Liver (tissue), 9 donors: Measurements from ENCODE around the gene EFR3B. TPM values are rescaled to one million over a fixed set of nuclear protein-coding genes. Genes with fewer than 3 reads are reported as not detected.

Experiments used
- DNase-seq: peaks from one replicate; pipeline ENCODE4 v3.0.0-alpha.2; 2017; ENCODE audit warnings: low spot score
- H3K27ac ChIP-seq, 2 donors: one replicate each; pipeline ENCODE4 v1.7.0; 2013; ENCODE audit warnings: inconsistent platforms in 2 of 2, low read length in 2 of 2, control low read depth in 1 of 2, low read depth in 1 of 2, mild to moderate bottlenecking in 1 of 2
- H3K27me3 ChIP-seq, 4 donors: one replicate each; pipeline versions ENCODE4 v1.6.1 to v1.7.0; 2013; ENCODE audit warnings: low read length in 3 of 4, inconsistent platforms in 1 of 4, mild to moderate bottlenecking in 1 of 4, moderate library complexity in 1 of 4; ENCODE audit not compliant: control insufficient read depth in 4 of 4, insufficient read depth in 4 of 4
- H3K36me3 ChIP-seq, 4 donors: one replicate each; pipeline versions ENCODE4 v1.6.1 to v1.7.0; 2013; ENCODE audit warnings: low read length in 3 of 4, mild to moderate bottlenecking in 3 of 4, low read depth in 1 of 4, moderate library complexity in 1 of 4; ENCODE audit not compliant: control insufficient read depth in 4 of 4, insufficient read depth in 3 of 4
- H3K4me1 ChIP-seq, 4 donors: one replicate each; pipeline versions ENCODE4 v1.6.1 to v1.7.0; 2013; ENCODE audit warnings: low read length in 3 of 4, mild to moderate bottlenecking in 3 of 4, moderate library complexity in 1 of 4; ENCODE audit not compliant: control insufficient read depth in 4 of 4, insufficient read depth in 4 of 4
- H3K4me3 ChIP-seq, 3 donors: one replicate each; pipeline versions ENCODE4 v1.6.1 to v1.7.0; 2013; ENCODE audit warnings: low read length in 3 of 3, control low read depth in 1 of 3, low read depth in 1 of 3, mild to moderate bottlenecking in 1 of 3
- H3K9ac ChIP-seq, 2 donors: one replicate each; pipeline ENCODE4 v1.7.0; 2013; ENCODE audit warnings: low read length in 2 of 2, mild to moderate bottlenecking in 2 of 2, moderate library complexity in 2 of 2, control low read depth in 1 of 2, low read depth in 1 of 2
- H3K9me3 ChIP-seq, 4 donors: one replicate each; pipeline versions ENCODE4 v1.6.1 to v1.7.0; 2013; ENCODE audit warnings: low read length in 3 of 4; ENCODE audit not compliant: control insufficient read depth in 4 of 4
- ATF3 ChIP-seq: IDR thresholded peaks from 2 replicates; pipeline ENCODE4 v1.6.1; 2016; ENCODE audit warnings: antibody characterized with exemption
- CTCF ChIP-seq: fragments of 150-350 bp; IDR thresholded peaks from 2 replicates; pipeline ENCODE4 v1.5.1; 2017; ENCODE audit warnings: improper control_type of control experiment, low read depth, low read length; ENCODE audit not compliant: missing input control
- EGR1 ChIP-seq, 2 donors: IDR thresholded peaks; 2 replicates each; pipeline ENCODE4 v1.6.1; 2016 to 2018; ENCODE audit warnings: antibody characterized with exemption in 2 of 2, low read depth in 2 of 2
- FOXA1 ChIP-seq: IDR thresholded peaks from 2 replicates; pipeline ENCODE4 v1.6.1; 2016; ENCODE audit warnings: antibody characterized with exemption
- FOXA2 ChIP-seq: IDR thresholded peaks from 2 replicates; pipeline ENCODE4 v1.6.1; 2016; ENCODE audit warnings: antibody characterized with exemption
- GABPA ChIP-seq, 2 donors: IDR thresholded peaks in 1 of 2; conservative IDR thresholded peaks in 1 of 2; 2 replicates each; pipeline ENCODE4 v1.6.1; 2016; ENCODE audit warnings: antibody characterized with exemption in 2 of 2, mild to moderate bottlenecking in 1 of 2, moderate library complexity in 1 of 2
- HNF4A ChIP-seq, 2 donors: conservative IDR thresholded peaks; 2 replicates each; pipeline ENCODE4 v1.6.1; 2016; ENCODE audit warnings: antibody characterized with exemption in 2 of 2, mild to moderate bottlenecking in 2 of 2
- HNF4G ChIP-seq: IDR thresholded peaks from 2 replicates; pipeline ENCODE4 v1.6.1; 2016; ENCODE audit warnings: antibody characterized with exemption
- JUND ChIP-seq, 2 donors: IDR thresholded peaks; 2 replicates each; pipeline ENCODE4 v1.6.1; 2016; ENCODE audit warnings: antibody characterized with exemption in 2 of 2
- MAX ChIP-seq: IDR thresholded peaks from 2 replicates; pipeline ENCODE4 v1.6.1; 2016; ENCODE audit warnings: antibody characterized with exemption
- NR2F2 ChIP-seq: IDR thresholded peaks from 2 replicates; pipeline ENCODE4 v1.6.1; 2016; ENCODE audit warnings: antibody characterized with exemption
- RAD21 ChIP-seq, 2 donors: IDR thresholded peaks; 2 replicates each; pipeline ENCODE4 v1.6.1; 2016; ENCODE audit warnings: antibody characterized with exemption in 2 of 2, mild to moderate bottlenecking in 2 of 2
- REST ChIP-seq: IDR thresholded peaks from 2 replicates; pipeline ENCODE4 v1.6.1; 2016; ENCODE audit warnings: antibody characterized with exemption, mild to moderate bottlenecking
- RXRA ChIP-seq, 2 donors: IDR thresholded peaks; 2 replicates each; pipeline ENCODE4 v1.6.1; 2017 to 2018; ENCODE audit warnings: antibody characterized with exemption in 2 of 2, mild to moderate bottlenecking in 1 of 2
- SP1 ChIP-seq: IDR thresholded peaks from 2 replicates; pipeline ENCODE4 v1.6.1; 2018; ENCODE audit warnings: antibody characterized with exemption, mild to moderate bottlenecking
- TAF1 ChIP-seq: conservative IDR thresholded peaks from 2 replicates; pipeline ENCODE4 v1.6.1; 2016; ENCODE audit warnings: antibody characterized with exemption, mild to moderate bottlenecking
- YY1 ChIP-seq: IDR thresholded peaks from 2 replicates; pipeline ENCODE4 v1.6.1; 2016; ENCODE audit warnings: antibody characterized with exemption, mild to moderate bottlenecking
- ZBTB33 ChIP-seq: IDR thresholded peaks from 2 replicates; pipeline ENCODE4 v1.6.1; 2016; ENCODE audit warnings: antibody characterized with exemption
- WGBS: extraction: QIAGEN DNeasy Blood & Tissue Kit; methylation state at CpG from one replicate; pipeline ENCODE4 v1.1.7; 2013; 5-methylcytosine and 5-hydroxymethylcytosine counted together
- polyA plus RNA-seq, 2 donors: library from polyadenylated mRNA; stranded (reverse) in 1 of 2; unstranded in 1 of 2; fragments of 200-250 nt in 1 of 2; fragments of >200 nt in 1 of 2; fragmentation: Nextera tagmentation in 1 of 2; extraction: Ambion mirVana in 1 of 2; gene quantifications; one replicate each; pipeline versions ENCODE4 v1.2.1 to v1.2.3, GENCODE V29; 2013 to 2015
- total RNA-seq, 2 donors: library from RNA; depleted of rRNA; stranded (reverse); fragments of >200 nt; gene quantifications; one replicate each; pipeline ENCODE4 v1.2.3, GENCODE V29; 2014
- donor health status: healthy.
- donor health status: healthy.
- donor health status: healthy.
- donor health status: healthy.
- donor health status: healthy.

EFR3B gene
- total and polyA plus RNA-seq, 4 donors: 0.05 to 0.33 (median 0.23) TPM

- Histone ChIP-seq H3K27ac (no peak overlapping the region), H3K36me3 (no peaks in the 10 kb centered on the region), H3K9ac (no peak overlapping the region), H3K4me3 (no peak overlapping the region), H3K27me3 (peaks cover 0 to 9% (median 3%) of the 10 kb centered on the region in 4 donors), H3K4me1 (no peaks in the 10 kb centered on the region), H3K9me3 (peaks cover 0 to 2% (median 0%) of the 10 kb centered on the region in 4 donors)
- DNase-seq: no peak
- TF ChIP-seq CTCF (no peak), HNF4G (no peak), EGR1 (IDR thresholded peaks at IDR 0.05; ENCODE audit: low read depth in 2 of 2) (no peak), FOXA1 (no peak), YY1 (no peak), ATF3 (no peak), TAF1 (no peak), JUND (IDR thresholded peaks at IDR 0.05) (no peak), FOXA2 (no peak), REST (no peak), GABPA (IDR thresholded peaks at IDR 0.05 in 1 of 2, conservative IDR thresholded peaks at IDR 0.05 in 1 of 2) (no peak), ZBTB33 (no peak)
- 88% methylated on average over 5 of the region's 5 CpGs for WGBS
Measured at GRCh38 chr2:25176541-25177181, 134.8 kb downstream of the EFR3B start.

- H3K27me3 ChIP-seq: peaks cover 0 to 9% (median 3%) of the 10 kb centered on the region in 4 donors
- H3K4me1 ChIP-seq: no peaks in the 10 kb centered on the region
- no peak overlapping the region for H3K4me3 ChIP-seq
- no peak overlapping the region for H3K27ac ChIP-seq
- peaks cover 0 to 7% (median 3%) of the 10 kb centered on the region in 4 donors for H3K9me3 ChIP-seq
- no peak overlapping the region for H3K9ac ChIP-seq
- no peaks in the 10 kb centered on the region for H3K36me3 ChIP-seq
- DNase-seq: no peak
- 79% methylated on average over 8 of the region's 8 CpGs for WGBS
- TF ChIP-seq TAF1 (no peak), RAD21 (IDR thresholded peaks at IDR 0.05) (no peak), GABPA (IDR thresholded peaks at IDR 0.05 in 1 of 2, conservative IDR thresholded peaks at IDR 0.05 in 1 of 2) (no peak), HNF4G (no peak), FOXA2 (no peak), JUND (IDR thresholded peaks at IDR 0.05) (no peak), HNF4A (conservative IDR thresholded peaks at IDR 0.05) (no peak), NR2F2 (no peak), YY1 (no peak), CTCF (no peak), EGR1 (IDR thresholded peaks at IDR 0.05; ENCODE audit: low read depth in 2 of 2) (no peak), SP1 (no peak), MAX (no peak), ZBTB33 (no peak), FOXA1 (no peak), RXRA (IDR thresholded peaks at IDR 0.05) (no peak)
Measured at GRCh38 chr2:25177211-25177611, 135.3 kb downstream of the EFR3B start.
